HUES6 (cell line): Measurements from ENCODE around the gene DENND1A.
"Not testable (repeated sequence)": the region's sequence is repeated elsewhere in the genome, so short reads cannot be mapped to it uniquely, and the experiment has no call there.

Source experiments
- H3K27ac ChIP-seq: 2 replicates; pipeline ENCODE4 v1.7.0; 2013; ENCODE audit warnings: low read depth, mild to moderate bottlenecking, low read length, inconsistent platforms
- H3K27me3 ChIP-seq: 2 replicates; pipeline ENCODE4 v1.6.1; 2013; ENCODE audit warnings: low read length; ENCODE audit not compliant: control insufficient read depth, insufficient read depth
- H3K36me3 ChIP-seq: 2 replicates; pipeline ENCODE4 v1.6.1; 2013; ENCODE audit warnings: low read length; ENCODE audit not compliant: control insufficient read depth, insufficient read depth
- H3K4me1 ChIP-seq: 2 replicates; pipeline ENCODE4 v1.6.1; 2013; ENCODE audit warnings: low read length; ENCODE audit not compliant: control insufficient read depth, insufficient read depth
- H3K4me3 ChIP-seq: 2 replicates; pipeline ENCODE4 v1.5.1; 2013; ENCODE audit warnings: low read depth, low read length
- H3K9ac ChIP-seq: one replicate; pipeline ENCODE4 v1.6.1; 2013; ENCODE audit warnings: mild to moderate bottlenecking, low read length
- H3K9me3 ChIP-seq: 2 replicates; pipeline ENCODE4 v1.6.1; 2013; ENCODE audit warnings: low read depth, low read length; ENCODE audit not compliant: control insufficient read depth, insufficient read depth

Gene DENND1A

GRCh38 chr9:123432331-123433236 lies 497.3 kb downstream of the DENND1A start:
- H3K9me3 ChIP-seq = no peaks in the 10 kb centered on the region
- H3K4me3 ChIP-seq = no peak overlapping the region
- H3K4me1 ChIP-seq = no peaks in the 10 kb centered on the region; the same call in 1 of the 2 replicates
- H3K9ac ChIP-seq = no peak overlapping the region
- H3K27me3 ChIP-seq = no peaks in the 10 kb centered on the region
- H3K36me3 ChIP-seq = no peaks in the 10 kb centered on the region
- no peak overlapping the region for H3K27ac ChIP-seq

DNA sequence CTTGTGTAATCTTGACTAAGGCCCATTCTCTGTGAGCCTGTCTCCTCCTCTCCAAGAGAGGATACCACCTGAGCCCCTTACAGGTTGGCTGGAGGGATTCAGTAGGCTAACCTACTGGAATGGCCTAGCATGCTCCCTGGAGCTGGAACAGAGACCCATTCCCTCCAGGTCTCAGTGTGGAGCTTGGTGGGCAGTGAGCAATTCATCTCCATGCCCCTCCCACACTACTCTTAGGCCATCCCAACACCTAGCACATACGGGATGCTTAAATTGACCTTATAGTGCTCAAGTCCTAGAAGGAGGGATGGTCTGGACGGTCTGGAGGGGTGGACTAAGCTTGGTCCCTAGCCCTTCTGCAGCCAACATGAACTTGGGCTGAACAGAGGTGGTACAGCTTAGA lies 498.3 kb downstream of the DENND1A start:
- Histone ChIP-seq H3K9me3 (no peaks in the 10 kb centered on the region), H3K36me3 (no peaks in the 10 kb centered on the region), H3K4me3 (no peak overlapping the region), H3K27ac (no peak overlapping the region), H3K9ac (no peak overlapping the region), H3K27me3 (no peaks in the 10 kb centered on the region), H3K4me1 (no peaks in the 10 kb centered on the region; the same call in 1 of the 2 replicates)

- H3K9me3 ChIP-seq, H3K27me3 ChIP-seq, H3K27ac ChIP-seq, H3K4me3 ChIP-seq, H3K36me3 ChIP-seq, H3K9ac ChIP-seq: not testable (repeated sequence)
- H3K4me1 ChIP-seq = peaks cover 20% of the 10 kb centered on the region
Measured at GRCh38 chr9:123428450-123428849, 501.5 kb downstream of the DENND1A start.

DNA sequence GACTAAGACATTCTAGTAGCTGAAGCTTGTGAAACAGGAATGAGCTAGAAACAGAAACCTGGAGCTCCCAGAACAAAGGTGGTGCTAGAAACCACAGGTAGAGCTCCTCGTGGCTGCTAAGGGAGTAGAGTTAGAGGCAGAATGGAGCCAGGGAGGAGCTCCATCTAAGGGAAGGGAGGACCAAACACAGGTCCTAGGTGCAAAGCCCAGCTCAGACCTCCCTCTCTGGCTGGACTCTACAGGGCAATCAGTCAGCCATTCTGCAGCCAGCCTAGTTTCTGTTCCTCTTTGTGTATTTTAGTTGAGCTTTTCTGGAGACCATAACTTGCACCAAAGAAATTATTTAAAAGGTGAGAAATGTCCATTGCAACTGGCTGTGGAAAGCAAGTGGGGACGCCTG lies 503.5 kb downstream of the DENND1A start:
- Histone ChIP-seq H3K4me1 (peaks cover 41% of the 10 kb centered on the region), H3K9ac (no peak overlapping the region), H3K27ac (no peak overlapping the region), H3K36me3 (no peaks in the 10 kb centered on the region), H3K27me3 (no peaks in the 10 kb centered on the region), H3K4me3 (no peak overlapping the region), H3K9me3 (no peaks in the 10 kb centered on the region)

- H3K9ac ChIP-seq = no peak overlapping the region
- no peaks in the 10 kb centered on the region for H3K9me3 ChIP-seq
- H3K36me3 ChIP-seq = no peaks in the 10 kb centered on the region
- H3K27me3 ChIP-seq = no peaks in the 10 kb centered on the region
- H3K27ac ChIP-seq = no peak overlapping the region
- no peak overlapping the region for H3K4me3 ChIP-seq
- peaks cover 44% of the 10 kb centered on the region for H3K4me1 ChIP-seq
Measured at GRCh38 chr9:123425836-123426365, 504.0 kb downstream of the DENND1A start.

DNA sequence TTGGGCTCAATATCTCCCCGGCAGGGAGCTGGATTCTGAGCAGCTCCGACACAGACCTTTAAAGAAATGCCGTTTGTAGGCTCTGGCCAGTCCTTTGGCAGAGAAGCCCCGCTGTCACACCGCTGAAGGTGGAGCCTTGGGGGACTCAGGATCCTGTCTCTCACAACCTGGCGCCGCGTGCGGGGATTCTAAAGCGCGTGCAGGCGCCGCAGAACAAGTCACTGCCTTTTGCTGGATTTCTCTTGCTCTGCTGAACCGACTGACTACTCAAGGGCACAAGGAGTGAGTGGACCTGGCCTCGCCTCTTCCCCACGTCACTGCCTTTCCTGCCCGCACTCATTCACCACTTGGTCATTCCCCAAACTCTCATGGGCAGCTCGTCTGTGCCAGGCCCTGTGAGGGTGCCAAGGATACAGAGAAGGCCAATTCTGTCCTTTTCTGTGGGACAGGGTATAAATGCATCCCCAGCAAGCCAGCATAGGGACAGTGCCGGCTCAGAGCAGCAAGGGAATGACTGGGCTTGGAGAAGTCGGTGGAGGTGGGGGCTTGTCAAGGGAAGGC lies 504.6 kb downstream of the DENND1A start:
- Histone ChIP-seq H3K4me3 (no peak overlapping the region), H3K9me3 (no peaks in the 10 kb centered on the region), H3K4me1 (peaks cover 44% of the 10 kb centered on the region), H3K27me3 (no peaks in the 10 kb centered on the region), H3K27ac (no peak overlapping the region), H3K36me3 (no peaks in the 10 kb centered on the region), H3K9ac (no peak overlapping the region)

- no peak overlapping the region for H3K4me3 ChIP-seq
- H3K27ac ChIP-seq = no peak overlapping the region
- H3K9ac ChIP-seq = no peak overlapping the region
- H3K27me3 ChIP-seq = no peaks in the 10 kb centered on the region
- H3K36me3 ChIP-seq = no peaks in the 10 kb centered on the region
- H3K4me1 ChIP-seq = peaks cover 50% of the 10 kb centered on the region
- no peaks in the 10 kb centered on the region for H3K9me3 ChIP-seq
Measured at GRCh38 chr9:123424552-123425225, 505.2 kb downstream of the DENND1A start.

GRCh38 chr9:123424131-123424530 lies 505.8 kb downstream of the DENND1A start:
- Histone ChIP-seq H3K4me1 (peaks cover 52% of the 10 kb centered on the region), H3K4me3 (no peak overlapping the region), H3K9me3 (no peaks in the 10 kb centered on the region), H3K36me3 (no peaks in the 10 kb centered on the region), H3K27ac (no peak overlapping the region), H3K9ac (no peak overlapping the region), H3K27me3 (no peaks in the 10 kb centered on the region)

GRCh38 chr9:123423311-123423640 lies 506.6 kb downstream of the DENND1A start:
- no peak overlapping the region; the same call in 1 of the 2 replicates for H3K4me3 ChIP-seq
- H3K27ac ChIP-seq = no peak overlapping the region
- H3K36me3 ChIP-seq = no peaks in the 10 kb centered on the region
- no peaks in the 10 kb centered on the region for H3K9me3 ChIP-seq
- H3K9ac ChIP-seq = no peak overlapping the region
- H3K27me3 ChIP-seq = no peaks in the 10 kb centered on the region
- H3K4me1 ChIP-seq = peaks cover 52% of the 10 kb centered on the region

DNA sequence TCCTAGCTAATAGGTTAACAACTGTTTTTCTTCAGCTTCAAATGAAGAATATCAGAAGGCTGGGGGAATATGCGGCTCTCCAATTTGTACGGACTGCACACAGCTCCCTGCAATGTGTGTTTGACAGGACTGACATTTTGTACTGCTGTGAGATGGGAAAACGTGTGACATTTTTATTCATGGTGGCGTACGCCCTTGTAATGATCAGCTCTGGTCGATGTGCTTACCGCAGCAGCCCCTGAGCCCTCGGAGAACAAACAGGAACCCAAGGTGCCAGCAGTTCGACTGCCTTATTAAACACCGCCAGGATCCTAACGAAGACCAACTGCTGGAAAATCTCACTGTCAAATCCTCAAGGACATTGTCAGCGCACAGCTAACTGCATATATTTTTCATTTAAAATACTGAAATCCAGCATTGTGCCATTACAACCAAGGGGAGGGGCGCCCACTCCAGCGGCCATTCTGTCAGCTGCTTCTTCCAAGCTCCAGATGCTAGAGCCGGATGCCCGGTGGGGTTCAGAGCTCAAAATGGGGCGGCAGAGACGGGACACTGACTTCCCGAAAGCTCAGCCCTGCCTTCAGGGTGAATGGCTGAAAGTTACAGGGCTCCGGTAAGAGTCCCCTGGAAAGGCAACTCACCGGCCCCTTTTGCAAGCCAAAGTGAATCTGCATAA lies 507.2 kb downstream of the DENND1A start:
- Histone ChIP-seq H3K36me3 (no peaks in the 10 kb centered on the region), H3K9me3 (no peaks in the 10 kb centered on the region), H3K9ac (no peak overlapping the region), H3K27ac (no peak overlapping the region), H3K4me1 (peaks cover 52% of the 10 kb centered on the region), H3K4me3 (no peak overlapping the region; the same call in 1 of the 2 replicates), H3K27me3 (no peaks in the 10 kb centered on the region)
